Measurements from ENCODE around the gene ARID1B.

Gene ARID1B

GRCh38 chr6:156857573-156857972, 80.4 kb downstream of the ARID1B start:
- no peak for DNase-seq

GRCh38 chr6:156859686-156860085, 82.5 kb downstream of the ARID1B start:
- DNase-seq, result no peak

GRCh38 chr6:156862711-156863110, 85.5 kb downstream of the ARID1B start:
- DNase-seq, result no peak

- DNase-seq, result no peak
Measured at GRCh38 chr6:156863504-156863903, 86.3 kb downstream of the ARID1B start.

- DNase-seq, result no peak
Measured at GRCh38 chr6:156864557-156864956, 87.4 kb downstream of the ARID1B start.

- DNase-seq, result no peak
Measured at GRCh38 chr6:156865019-156865629, 87.9 kb downstream of the ARID1B start.

GRCh38 chr6:156866220-156867015, 89.2 kb downstream of the ARID1B start:
- DNase-seq, result no peak

- DNase-seq, result no peak
Measured at GRCh38 chr6:156867121-156867520, 89.9 kb downstream of the ARID1B start.

GRCh38 chr6:156868385-156868784, 91.2 kb downstream of the ARID1B start:
- DNase-seq, result no peak

- no peak for DNase-seq
Measured at GRCh38 chr6:156869980-156870398, 92.8 kb downstream of the ARID1B start.

GRCh38 chr6:156870924-156871539, 93.9 kb downstream of the ARID1B start:
- DNase-seq, result no peak

- DNase-seq, result no peak
Measured at GRCh38 chr6:156872903-156873302, 95.7 kb downstream of the ARID1B start.

GRCh38 chr6:156873654-156874380, 96.6 kb downstream of the ARID1B start:
- DNase-seq, result no peak

GRCh38 chr6:156875062-156875461, 97.9 kb downstream of the ARID1B start:
- DNase-seq, result no peak

GRCh38 chr6:156876302-156876701, 99.1 kb downstream of the ARID1B start:
- no peak for DNase-seq

- DNase-seq, result no peak
Measured at GRCh38 chr6:156877126-156877863, 100.1 kb downstream of the ARID1B start.

GRCh38 chr6:156878681-156879080, 101.5 kb downstream of the ARID1B start:
- DNase-seq, result no peak

- no peak for DNase-seq
Measured at GRCh38 chr6:156879186-156879585, 102.0 kb downstream of the ARID1B start.

- DNase-seq, result no peak
Measured at GRCh38 chr6:156879591-156879990, 102.4 kb downstream of the ARID1B start.

- DNase-seq, result no peak
Measured at GRCh38 chr6:156880913-156881312, 103.7 kb downstream of the ARID1B start.

GRCh38 chr6:156881687-156882629, 104.8 kb downstream of the ARID1B start:
- no peak for DNase-seq
